NCI-H2196 (cell line): ENCODE measurements around the gene PCDHGB4.
A peak's percentile ranks its signal among the peaks of the same experiment; 100 is the strongest.
"Not testable (repeated sequence)": the region's sequence is repeated elsewhere in the genome, so short reads cannot be mapped to it uniquely, and the experiment has no call there.

ENCODE experiments used
- DNase-seq: peaks from one replicate; lab custom pipeline; 2025; ENCODE audit not compliant: unreplicated experiment; lab: John Stamatoyannopoulos, UW

Gene PCDHGB4

DNA sequence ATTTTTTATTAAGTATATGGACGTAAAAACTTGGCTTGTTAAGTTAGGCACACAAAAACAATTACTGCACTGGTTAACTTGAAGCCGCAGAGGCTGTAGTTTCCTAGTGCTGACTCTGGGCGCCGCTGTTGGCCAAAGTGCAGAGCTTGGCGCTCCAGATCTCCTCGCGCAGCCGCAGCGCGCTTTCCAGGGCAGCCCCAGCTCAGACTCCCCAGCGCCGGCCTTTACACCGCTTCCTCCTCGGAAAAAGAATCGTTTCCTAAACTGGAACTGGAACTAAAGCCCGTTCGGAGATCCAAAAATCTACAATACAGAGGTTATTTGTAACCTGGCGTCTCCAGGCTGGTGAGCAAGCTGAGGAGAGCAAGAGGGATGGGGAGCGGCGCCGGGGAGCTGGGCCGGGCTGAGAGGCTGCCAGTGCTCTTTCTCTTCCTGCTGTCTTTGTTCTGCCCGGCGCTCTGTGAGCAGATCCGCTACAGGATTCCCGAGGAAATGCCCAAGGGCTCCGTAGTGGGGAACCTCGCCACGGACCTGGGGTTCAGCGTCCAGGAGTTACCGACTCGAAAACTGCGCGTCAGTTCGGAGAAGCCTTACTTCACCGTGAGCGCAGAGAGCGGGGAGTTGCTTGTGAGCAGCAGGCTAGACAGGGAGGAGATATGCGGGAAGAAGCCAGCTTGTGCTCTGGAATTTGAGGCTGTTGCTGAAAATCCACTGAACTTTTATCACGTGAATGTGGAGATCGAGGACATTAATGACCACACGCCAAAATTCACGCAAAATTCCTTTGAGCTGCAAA is 10.5 kb downstream of the PCDHGB4 start, which contains the start of gene PCDHGB5:
TSS of gene PCDHGB5 (plus strand) at position 192 of the 796 bp plus-strand sequence. CDS start at position 373, 181 bp downstream.
- not testable (repeated sequence) for DNase-seq

DNA sequence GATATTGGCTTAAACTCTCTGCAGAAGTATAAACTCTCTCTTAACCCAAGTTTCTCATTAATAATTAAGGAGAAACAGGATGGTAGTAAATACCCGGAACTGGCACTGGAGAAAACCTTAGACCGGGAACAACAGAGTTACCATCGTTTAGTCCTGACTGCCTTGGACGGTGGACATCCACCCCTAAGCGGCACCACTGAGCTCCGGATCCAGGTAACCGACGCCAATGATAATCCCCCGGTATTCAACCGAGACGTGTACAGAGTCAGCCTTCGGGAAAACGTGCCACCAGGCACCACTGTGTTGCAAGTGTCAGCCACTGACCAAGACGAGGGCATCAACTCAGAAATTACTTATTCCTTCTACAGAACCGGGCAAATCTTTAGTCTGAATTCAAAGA is 11.1 kb downstream of the PCDHGB4 start:
- DNase-seq, result no peak

DNA sequence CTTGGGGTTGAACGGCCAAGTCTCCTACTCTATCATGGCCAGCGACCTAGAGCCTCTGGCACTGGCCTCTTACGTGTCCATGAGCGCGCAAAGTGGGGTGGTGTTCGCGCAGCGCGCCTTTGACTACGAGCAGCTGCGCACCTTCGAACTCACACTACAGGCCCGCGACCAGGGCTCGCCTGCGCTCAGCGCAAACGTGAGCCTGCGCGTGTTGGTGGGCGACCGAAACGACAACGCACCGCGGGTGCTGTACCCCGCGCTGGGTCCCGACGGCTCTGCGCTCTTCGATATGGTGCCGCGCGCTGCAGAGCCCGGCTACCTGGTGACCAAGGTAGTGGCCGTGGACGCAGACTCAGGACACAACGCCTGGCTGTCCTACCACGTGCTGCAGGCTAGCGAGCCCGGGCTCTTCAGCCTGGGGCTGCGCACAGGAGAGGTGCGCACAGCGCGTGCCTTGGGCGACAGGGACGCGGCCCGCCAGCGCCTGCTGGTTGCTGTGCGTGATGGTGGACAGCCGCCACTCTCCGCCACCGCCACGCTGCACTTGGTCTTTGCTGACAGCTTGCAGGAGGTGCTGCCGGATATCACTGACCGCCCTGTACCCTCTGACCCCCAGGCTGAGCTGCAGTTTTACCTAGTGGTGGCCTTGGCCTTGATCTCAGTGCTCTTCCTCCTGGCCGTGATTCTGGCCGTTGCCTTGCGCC is 12.2 kb downstream of the PCDHGB4 start:
- DNase-seq, result no peak

DNA sequence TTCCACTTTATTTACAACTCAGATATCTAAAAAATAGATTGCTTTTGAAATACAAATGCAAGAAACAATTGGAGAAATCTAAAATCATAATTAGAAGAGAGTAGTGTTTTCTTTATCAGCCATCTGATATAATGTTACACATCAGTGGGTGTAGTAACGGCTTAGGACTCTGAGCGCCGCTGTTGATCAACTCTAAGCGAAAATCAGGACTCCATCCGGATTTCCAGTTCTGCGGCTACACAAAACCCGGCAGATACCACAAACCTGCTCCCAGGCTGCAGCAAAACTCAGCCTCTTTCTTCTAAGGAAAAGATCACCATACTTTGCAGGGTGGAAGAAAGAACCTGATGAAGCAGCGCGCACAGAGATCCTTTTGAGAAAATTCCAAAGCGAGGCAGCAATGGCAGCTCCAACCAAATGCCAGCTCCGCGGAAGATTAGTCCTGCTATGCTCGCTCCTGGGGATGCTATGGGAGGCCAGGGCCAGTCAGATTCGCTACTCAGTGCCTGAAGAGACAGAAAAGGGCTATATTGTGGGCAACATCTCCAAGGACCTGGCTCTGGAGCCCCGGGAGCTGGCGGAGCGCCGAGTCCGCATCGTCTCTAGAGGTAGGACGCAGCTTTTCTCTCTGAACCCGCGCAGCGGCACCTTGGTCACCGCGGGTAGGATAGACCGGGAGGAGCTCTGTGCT is 15.2 kb downstream of the PCDHGB4 start, which contains the start of gene PCDHGA9:
TSS of gene PCDHGA9 (plus strand) at position 226 of the 691 bp plus-strand sequence. CDS start at position 401, 175 bp downstream.
- DNase-seq, result peak; percentile 3

DNA sequence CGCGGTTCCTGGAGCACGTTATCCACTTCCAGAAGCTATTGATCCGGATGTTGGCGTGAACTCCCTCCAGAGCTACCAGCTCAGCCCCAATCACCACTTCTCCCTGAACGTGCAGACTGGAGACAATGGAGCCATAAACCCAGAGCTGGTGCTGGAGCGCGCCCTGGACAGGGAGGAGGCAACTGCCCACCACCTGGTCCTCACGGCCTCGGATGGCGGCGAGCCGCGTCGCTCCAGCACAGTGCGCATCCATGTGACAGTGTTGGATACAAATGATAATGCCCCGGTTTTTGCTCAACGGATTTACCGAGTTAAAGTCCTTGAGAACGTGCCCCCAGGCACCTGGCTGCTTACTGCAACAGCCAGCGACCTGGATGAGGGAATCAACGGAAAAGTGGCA is 15.9 kb downstream of the PCDHGB4 start:
- DNase-seq, result no peak

DNA sequence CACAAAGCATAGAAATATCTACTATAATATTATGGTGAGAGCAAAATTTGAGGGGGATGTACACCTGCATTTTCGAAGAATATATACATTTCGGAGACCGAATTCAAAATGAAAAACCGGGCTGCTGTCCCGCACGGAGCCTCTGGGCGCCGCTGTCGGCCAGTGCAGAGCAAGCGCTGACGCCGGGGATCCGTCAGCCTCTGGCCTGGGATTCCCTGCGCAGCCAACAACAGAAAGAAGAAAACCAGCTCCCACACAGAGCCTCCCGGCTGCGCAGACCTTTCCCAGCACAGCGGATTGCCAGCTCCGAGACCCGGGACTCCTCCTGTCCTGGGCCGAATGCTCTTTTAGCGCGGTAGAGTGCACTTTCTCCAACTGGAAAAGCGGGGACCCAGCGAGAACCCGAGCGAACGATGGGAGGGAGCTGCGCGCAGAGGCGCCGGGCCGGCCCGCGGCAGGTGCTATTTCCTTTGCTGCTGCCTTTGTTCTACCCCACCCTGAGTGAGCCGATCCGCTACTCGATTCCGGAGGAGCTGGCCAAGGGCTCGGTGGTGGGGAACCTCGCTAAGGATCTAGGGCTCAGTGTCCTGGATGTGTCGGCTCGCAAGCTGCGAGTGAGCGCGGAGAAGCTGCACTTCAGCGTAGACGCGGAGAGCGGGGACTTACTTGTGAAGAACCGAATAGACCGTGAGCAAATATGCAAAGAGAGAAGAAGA is 20.4 kb downstream of the PCDHGB4 start, which contains the start of gene PCDHGB6:
TSS of gene PCDHGB6 (plus strand) at position 232 of the 716 bp plus-strand sequence. CDS start at position 414, 182 bp downstream.
- peak; percentile 84 for DNase-seq

DNA sequence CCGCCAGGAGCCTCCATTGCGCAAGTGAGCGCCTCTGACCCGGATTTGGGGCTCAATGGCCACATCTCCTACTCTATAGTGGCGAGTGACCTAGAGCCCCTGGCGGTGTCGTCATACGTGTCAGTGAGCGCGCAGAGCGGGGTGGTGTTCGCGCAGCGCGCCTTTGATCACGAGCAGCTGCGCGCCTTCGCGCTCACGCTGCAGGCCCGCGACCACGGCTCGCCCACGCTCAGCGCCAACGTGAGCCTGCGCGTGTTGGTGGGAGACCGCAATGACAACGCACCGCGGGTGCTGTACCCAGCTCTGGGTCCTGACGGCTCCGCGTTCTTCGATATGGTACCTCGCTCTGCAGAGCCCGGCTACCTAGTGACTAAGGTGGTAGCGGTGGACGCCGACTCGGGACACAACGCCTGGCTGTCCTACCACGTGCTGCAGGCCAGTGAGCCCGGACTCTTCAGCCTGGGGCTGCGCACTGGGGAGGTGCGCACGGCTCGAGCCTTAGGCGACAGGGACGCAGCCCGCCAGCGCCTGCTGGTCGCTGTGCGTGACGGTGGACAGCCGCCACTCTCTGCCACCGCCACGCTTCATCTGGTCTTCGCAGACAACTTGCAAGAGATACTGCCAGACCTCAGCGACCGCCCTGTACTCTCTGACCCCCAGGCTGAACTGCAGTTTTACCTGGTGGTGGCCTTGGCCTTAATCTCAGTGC is 22.3 kb downstream of the PCDHGB4 start:
- DNase-seq, result no peak

DNA sequence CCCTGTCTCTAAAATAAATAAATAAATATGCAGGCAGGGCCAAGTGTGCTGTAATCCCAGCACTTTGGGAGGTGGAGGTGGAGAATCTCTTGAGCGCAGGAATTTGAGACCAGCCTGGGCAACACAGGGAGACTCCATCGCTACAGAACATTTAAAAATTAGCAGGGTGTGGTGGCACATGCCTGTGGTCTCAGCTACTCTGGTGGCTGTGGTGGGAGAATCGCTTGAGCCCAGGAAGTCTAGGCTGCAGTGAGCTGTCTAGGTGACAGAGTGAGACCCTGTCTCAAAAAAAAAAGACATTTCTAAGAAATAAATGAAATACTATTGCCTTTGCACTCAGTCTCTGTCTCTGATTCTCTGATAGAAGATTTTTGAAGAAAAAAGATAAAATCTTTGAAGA is 24.1 kb downstream of the PCDHGB4 start:
- no peak for DNase-seq

DNA sequence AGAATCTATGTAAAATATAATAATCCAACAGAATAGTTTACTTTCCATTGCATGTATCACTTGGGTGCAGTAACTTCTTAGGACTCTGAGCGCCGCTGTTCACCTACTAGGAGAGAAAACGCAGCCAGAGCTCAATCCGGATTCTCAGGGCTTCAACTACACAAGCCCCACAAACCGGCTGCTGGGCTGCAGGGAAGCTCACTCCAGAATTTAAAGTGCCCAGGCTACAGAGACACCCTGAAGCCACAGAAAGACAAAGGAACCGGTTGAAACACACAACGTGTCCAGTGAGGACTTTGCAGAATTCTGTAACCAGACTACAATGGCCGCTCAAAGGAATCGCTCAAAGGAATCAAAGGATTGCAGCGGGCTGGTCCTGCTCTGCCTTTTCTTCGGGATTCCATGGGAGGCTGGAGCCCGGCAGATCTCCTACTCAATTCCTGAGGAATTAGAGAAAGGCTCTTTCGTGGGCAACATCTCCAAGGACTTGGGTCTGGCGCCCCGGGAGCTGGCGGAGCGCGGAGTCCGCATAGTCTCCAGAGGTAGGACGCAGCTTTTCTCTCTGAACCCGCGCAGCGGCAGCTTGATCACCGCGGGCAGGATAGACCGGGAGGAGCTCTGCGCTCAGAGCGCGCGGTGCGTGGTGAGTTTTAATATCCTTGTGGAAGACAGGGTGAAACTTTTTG is 25.5 kb downstream of the PCDHGB4 start, which contains the start of gene PCDHGA10:
TSS of gene PCDHGA10 (plus strand) at position 134 of the 686 bp plus-strand sequence. CDS start at position 323, 189 bp downstream.
- no peak for DNase-seq

DNA sequence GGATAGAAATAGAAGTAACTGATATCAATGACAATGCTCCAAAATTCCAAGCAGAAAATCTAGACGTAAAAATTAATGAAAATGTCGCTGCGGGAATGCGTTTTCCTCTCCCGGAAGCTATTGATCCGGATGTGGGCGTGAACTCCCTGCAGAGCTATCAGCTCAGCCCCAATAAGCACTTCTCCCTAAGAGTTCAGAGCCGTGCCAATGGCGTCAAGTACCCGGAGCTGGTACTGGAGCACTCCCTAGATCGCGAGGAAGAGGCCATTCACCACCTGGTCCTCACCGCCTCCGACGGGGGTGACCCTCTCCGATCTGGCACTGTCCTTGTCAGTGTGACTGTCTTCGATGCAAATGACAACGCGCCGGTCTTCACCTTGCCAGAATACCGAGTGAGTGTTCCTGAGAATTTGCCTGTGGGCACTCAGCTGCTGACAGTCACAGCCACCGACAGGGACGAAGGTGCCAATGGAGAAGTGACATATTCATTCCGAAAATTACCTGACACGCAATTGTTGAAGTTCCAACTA is 26.1 kb downstream of the PCDHGB4 start:
- DNase-seq, result no peak

DNA sequence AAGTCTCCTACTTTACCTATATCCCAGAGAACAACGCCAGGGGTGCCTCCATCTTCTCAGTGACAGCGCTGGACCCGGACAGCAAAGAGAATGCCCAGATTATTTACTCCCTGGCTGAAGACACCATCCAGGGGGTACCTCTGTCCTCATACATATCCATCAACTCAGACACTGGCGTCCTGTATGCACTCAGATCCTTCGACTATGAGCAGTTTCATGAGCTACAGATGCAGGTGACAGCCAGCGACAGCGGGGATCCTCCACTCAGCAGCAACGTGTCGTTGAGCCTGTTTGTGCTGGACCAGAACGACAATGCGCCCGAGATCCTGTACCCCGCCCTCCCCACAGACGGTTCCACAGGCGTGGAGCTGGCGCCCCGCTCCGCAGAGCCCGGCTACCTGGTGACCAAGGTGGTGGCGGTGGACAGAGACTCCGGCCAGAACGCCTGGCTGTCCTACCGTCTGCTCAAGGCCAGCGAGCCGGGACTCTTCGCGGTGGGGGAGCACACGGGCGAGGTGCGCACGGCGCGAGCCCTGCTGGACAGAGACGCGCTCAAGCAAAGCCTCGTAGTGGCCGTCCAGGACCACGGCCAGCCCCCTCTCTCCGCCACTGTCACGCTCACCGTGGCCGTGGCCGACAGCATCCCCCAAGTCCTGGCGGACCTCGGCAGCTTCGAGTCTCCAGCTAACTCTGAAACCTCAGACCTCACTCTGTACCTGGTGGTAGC is 27.2 kb downstream of the PCDHGB4 start:
- DNase-seq, result not testable (repeated sequence)

DNA sequence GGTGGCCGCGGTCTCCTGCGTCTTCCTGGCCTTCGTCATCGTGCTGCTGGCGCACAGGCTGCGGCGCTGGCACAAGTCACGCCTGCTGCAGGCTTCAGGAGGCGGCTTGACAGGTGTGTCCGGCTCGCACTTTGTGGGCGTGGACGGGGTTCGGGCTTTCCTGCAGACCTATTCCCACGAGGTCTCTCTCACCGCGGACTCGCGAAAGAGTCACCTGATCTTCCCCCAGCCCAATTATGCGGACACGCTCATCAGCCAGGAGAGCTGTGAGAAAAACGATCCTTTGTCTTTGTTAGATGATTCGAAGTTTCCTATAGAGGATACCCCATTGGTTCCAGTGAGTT is 27.7 kb downstream of the PCDHGB4 start:
- DNase-seq, result not testable (repeated sequence)

DNA sequence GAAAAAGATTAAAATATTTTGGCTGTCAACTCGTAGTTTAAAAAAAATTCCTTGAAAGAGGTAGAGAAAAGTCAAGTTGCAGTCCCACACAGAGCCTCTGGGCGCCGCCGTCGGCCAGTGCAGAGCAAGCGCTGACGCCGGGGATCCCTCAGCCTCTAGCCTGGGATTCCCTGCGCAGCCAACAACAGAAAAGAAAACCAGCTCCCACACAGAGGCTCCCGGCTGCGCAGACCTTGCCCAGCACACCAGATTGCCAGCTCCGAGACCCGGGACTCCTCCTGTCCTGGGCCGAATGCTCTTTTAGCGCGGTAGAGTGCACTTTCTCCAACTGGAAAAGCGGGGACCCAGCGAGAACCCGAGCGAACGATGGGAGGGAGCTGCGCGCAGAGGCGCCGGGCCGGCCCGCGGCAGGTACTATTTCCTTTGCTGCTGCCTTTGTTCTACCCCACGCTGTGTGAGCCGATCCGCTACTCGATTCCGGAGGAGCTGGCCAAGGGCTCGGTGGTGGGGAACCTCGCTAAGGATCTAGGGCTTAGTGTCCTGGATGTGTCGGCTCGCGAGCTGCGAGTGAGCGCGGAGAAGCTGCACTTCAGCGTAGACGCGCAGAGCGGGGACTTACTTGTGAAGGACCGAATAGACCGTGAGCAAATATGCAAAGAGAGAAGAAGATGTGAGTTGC is 30.1 kb downstream of the PCDHGB4 start, which contains the start of gene PCDHGB7:
TSS of gene PCDHGB7 (plus strand) at position 184 of the 679 bp plus-strand sequence. CDS start at position 367, 183 bp downstream.
- DNase-seq, result not testable (repeated sequence)

DNA sequence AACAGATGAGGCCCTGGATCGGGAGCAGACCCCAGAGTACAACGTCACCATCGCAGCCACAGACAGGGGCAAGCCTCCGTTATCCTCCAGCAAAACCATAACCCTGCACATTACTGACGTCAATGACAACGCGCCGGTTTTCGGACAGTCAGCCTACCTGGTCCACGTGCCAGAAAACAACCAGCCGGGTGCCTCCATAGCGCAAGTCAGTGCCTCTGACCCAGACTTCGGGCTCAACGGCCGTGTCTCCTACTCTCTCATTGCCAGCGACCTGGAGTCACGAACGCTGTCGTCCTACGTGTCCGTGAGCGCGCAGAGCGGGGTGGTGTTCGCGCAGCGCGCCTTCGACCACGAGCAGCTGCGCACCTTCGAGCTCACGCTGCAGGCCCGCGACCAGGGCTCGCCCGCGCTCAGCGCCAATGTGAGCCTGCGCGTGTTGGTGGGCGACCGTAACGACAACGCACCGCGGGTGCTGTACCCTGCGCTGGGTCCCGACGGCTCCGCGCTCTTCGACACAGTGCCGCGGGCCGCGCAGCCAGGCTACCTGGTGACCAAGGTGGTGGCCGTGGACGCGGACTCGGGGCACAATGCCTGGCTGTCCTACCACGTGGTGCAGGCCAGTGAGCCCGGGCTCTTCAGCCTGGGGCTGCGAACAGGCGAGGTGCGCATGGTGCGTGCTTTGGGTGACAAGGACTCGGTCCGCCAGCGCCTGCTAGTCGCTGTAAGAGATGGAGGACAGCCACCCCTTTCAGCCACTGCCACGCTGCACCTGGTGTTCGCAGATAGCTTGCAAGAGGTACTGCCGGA is 31.8 kb downstream of the PCDHGB4 start:
- DNase-seq, result no peak

DNA sequence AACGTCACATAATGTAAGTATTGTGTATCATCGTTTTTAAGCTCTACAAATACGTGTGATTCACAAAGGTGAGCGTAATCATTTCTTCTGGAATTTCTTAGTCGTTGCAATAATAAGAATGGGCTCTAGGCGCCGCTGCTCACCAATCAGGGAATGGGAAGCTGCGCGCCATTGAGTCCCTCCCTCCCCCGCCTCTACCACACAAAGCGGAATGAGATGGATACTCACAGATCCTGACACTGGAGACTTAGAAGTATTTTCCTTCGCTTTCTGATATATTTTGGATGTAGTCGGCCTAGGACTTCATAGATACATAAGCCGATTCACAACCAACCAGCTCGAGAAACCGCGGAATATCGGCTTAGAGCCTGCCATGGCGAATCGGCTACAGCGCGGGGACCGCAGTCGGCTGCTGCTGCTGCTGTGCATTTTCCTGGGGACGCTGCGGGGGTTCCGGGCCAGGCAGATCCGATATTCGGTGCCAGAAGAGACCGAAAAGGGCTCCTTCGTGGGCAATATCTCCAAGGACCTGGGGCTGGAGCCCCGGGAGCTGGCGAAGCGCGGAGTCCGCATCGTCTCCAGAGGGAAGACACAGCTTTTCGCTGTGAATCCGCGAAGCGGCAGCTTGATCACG is 33.5 kb downstream of the PCDHGB4 start, which contains the start of gene PCDHGA11:
TSS of gene PCDHGA11 (plus strand) at position 197 of the 634 bp plus-strand sequence. CDS start at position 374, 177 bp downstream.
- DNase-seq, result no peak

DNA sequence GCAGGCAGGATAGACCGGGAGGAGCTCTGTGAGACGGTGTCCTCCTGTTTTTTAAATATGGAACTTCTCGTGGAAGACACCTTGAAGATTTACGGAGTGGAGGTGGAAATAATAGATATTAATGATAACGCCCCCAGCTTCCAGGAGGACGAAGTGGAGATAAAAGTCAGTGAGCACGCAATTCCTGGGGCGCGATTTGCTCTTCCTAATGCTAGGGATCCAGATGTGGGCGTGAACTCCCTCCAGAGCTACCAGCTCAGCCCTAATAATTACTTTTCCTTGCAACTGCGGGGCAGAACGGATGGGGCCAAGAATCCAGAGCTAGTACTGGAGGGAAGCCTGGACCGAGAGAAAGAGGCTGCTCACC is 34.0 kb downstream of the PCDHGB4 start:
- no peak for DNase-seq
